ENCODE measurements around the gene DDA1. TPM values are rescaled to one million over a fixed set of nuclear protein-coding genes. Genes with fewer than 3 reads are reported as not detected.
"Not testable (repeated sequence)": the region's sequence is repeated elsewhere in the genome, so short reads cannot be mapped to it uniquely, and the experiment has no call there.

DDA1 gene
- total RNA-seq, 4 donors from 2014 or later: 16.4 to 30.7 (median 26.3) TPM

- intact Hi-C loops (cut with DNase I; ENCODE audit: low total_unique reads): no loop called here
- no peak for DNase-seq (ENCODE audit: low spot score in 2 of 2)
- no peak overlapping the region for H3K4me3 ChIP-seq (ENCODE audit: low read depth, poor library complexity, severe bottlenecking)
- 85 to 88% methylated on average over 11 of the region's 11 CpGs for WGBS, 2 donors
- no peak for TF ChIP-seq CTCF (IDR thresholded peaks at IDR 0.05)
- TF ChIP-seq POLR2A (IDR thresholded peaks at IDR 0.05): no peak
These were observed 48.4 kb downstream of the DDA1 start for GRCh38 chr19:17357724-17358123.

- H3K4me3 ChIP-seq (ENCODE audit: low read depth, poor library complexity, severe bottlenecking): no peak overlapping the region
- TF ChIP-seq CTCF (IDR thresholded peaks at IDR 0.05) (no peak), POLR2A (IDR thresholded peaks at IDR 0.05) (no peak)
- intact Hi-C loops (cut with DNase I; ENCODE audit: low total_unique reads): no loop called here
- DNase-seq (ENCODE audit: low spot score in 2 of 2): peak in 1 of 2 donors; percentile 47
- 53 to 69% methylated on average over 5 to 7 of the region's 7 CpGs for WGBS, 2 donors
These were observed 49.0 kb downstream of the DDA1 start for GRCh38 chr19:17358395-17358794.

GRCh38 chr19:17359905-17360800 is 50.8 kb downstream of the DDA1 start:
- no peak for TF ChIP-seq CTCF (IDR thresholded peaks at IDR 0.05)
- no peak for TF ChIP-seq POLR2A (IDR thresholded peaks at IDR 0.05)
- no peak overlapping the region for H3K4me3 ChIP-seq (ENCODE audit: low read depth, poor library complexity, severe bottlenecking)
- no peak for DNase-seq (ENCODE audit: low spot score in 2 of 2)
- intact Hi-C loops (cut with DNase I; ENCODE audit: low total_unique reads): no loop called here
- WGBS, 2 donors: 71 to 80% methylated on average over 6 of the region's 6 CpGs

GRCh38 chr19:17363852-17364605 is 54.7 kb downstream of the DDA1 start:
- DNase-seq (ENCODE audit: low spot score in 2 of 2); intact Hi-C loops (cut with DNase I; ENCODE audit: low total_unique reads); H3K4me3 ChIP-seq (ENCODE audit: low read depth, poor library complexity, severe bottlenecking): not testable (repeated sequence)
- 89 to 92% methylated on average over 20 of the region's 20 CpGs for WGBS, 2 donors

- DNase-seq (ENCODE audit: low spot score in 2 of 2): no peak
- intact Hi-C loops (cut with DNase I; ENCODE audit: low total_unique reads): no loop called here
- no peak overlapping the region for H3K4me3 ChIP-seq (ENCODE audit: low read depth, poor library complexity, severe bottlenecking)
- 94 to 96% methylated on average over 19 to 22 of the region's 22 CpGs for WGBS, 2 donors
- TF ChIP-seq POLR2A (IDR thresholded peaks at IDR 0.05): no peak
- no peak for TF ChIP-seq CTCF (IDR thresholded peaks at IDR 0.05)
These were observed 56.0 kb downstream of the DDA1 start for GRCh38 chr19:17365361-17365760.

GRCh38 chr19:17370026-17370587 is 60.7 kb downstream of the DDA1 start:
- DNase-seq (ENCODE audit: low spot score in 2 of 2): no peak
- WGBS, 2 donors: 29 to 32% methylated on average over 8 of the region's 8 CpGs
- intact Hi-C loops (cut with DNase I; ENCODE audit: low total_unique reads): no loop called here
- TF ChIP-seq POLR2A (IDR thresholded peaks at IDR 0.05) (no peak), CTCF (IDR thresholded peaks at IDR 0.05) (no peak)
- no peak overlapping the region for H3K4me3 ChIP-seq (ENCODE audit: low read depth, poor library complexity, severe bottlenecking)

All from lower leg skin (tissue), 4 donors.